GM18858 (cell line): ENCODE data around the gene C12orf60.

Source experiments
- ATAC-seq: cut with Tn5 transposase; IDR thresholded peaks from one replicate; pipeline ENCODE4 v1.9.1; 2021; ENCODE audit not compliant: unreplicated experiment

Gene C12orf60

GRCh38 chr12:14833952-14834351 is 30.5 kb downstream of the C12orf60 start:
- ATAC-seq: no peak

GRCh38 chr12:14834509-14834908 is 31.0 kb downstream of the C12orf60 start:
- no peak for ATAC-seq

GRCh38 chr12:14836336-14837210 is 33.1 kb downstream of the C12orf60 start:
- no peak for ATAC-seq

GRCh38 chr12:14839262-14839661 is 35.8 kb downstream of the C12orf60 start:
- ATAC-seq: no peak

- ATAC-seq: no peak
Measured at GRCh38 chr12:14840616-14841015, 37.1 kb downstream of the C12orf60 start.

GRCh38 chr12:14841761-14842160 is 38.3 kb downstream of the C12orf60 start:
- ATAC-seq: no peak

GRCh38 chr12:14842315-14842714 is 38.8 kb downstream of the C12orf60 start:
- no peak for ATAC-seq

- no peak for ATAC-seq
Measured at GRCh38 chr12:14843425-14843887, 40.0 kb downstream of the C12orf60 start, which contains the start of gene ART4. ART4 (minus strand) TSS chr12:14843526; CDS start chr12:14843113, 413 bp downstream.

- no peak for ATAC-seq
Measured at GRCh38 chr12:14844401-14844800, 40.9 kb downstream of the C12orf60 start.

GRCh38 chr12:14845350-14845750 is 41.9 kb downstream of the C12orf60 start:
- ATAC-seq: no peak

GRCh38 chr12:14846042-14846587 is 42.6 kb downstream of the C12orf60 start:
- ATAC-seq: no peak

- no peak for ATAC-seq
Measured at GRCh38 chr12:14846876-14847580, 43.6 kb downstream of the C12orf60 start.

GRCh38 chr12:14849661-14850060 is 46.2 kb downstream of the C12orf60 start:
- ATAC-seq: no peak

GRCh38 chr12:14850929-14851663 is 47.6 kb downstream of the C12orf60 start:
- peak; percentile 76 for ATAC-seq

GRCh38 chr12:14852880-14853279 is 49.4 kb downstream of the C12orf60 start:
- ATAC-seq: no peak

GRCh38 chr12:14853961-14854360 is 50.5 kb downstream of the C12orf60 start:
- no peak for ATAC-seq

- no peak for ATAC-seq
Measured at GRCh38 chr12:14854586-14855183, 51.2 kb downstream of the C12orf60 start.

- no peak for ATAC-seq
Measured at GRCh38 chr12:14858513-14858912, 55.0 kb downstream of the C12orf60 start.

- ATAC-seq: no peak
Measured at GRCh38 chr12:14860490-14860889, 57.0 kb downstream of the C12orf60 start.

- ATAC-seq: no peak
Measured at GRCh38 chr12:14868916-14869506, 65.5 kb downstream of the C12orf60 start.
